HG03175 (cell line): ENCODE results near the gene AKR1A1.
"Not testable (repeated sequence)": the region's sequence is repeated elsewhere in the genome, so short reads cannot be mapped to it uniquely, and the experiment has no call there.

Experiments used
- ATAC-seq: cut with Tn5 transposase; IDR thresholded peaks from one replicate; pipeline ENCODE4 v1.9.1; 2021; ENCODE audit warnings: mild to moderate bottlenecking, moderate library complexity; ENCODE audit not compliant: unreplicated experiment

Gene AKR1A1

DNA sequence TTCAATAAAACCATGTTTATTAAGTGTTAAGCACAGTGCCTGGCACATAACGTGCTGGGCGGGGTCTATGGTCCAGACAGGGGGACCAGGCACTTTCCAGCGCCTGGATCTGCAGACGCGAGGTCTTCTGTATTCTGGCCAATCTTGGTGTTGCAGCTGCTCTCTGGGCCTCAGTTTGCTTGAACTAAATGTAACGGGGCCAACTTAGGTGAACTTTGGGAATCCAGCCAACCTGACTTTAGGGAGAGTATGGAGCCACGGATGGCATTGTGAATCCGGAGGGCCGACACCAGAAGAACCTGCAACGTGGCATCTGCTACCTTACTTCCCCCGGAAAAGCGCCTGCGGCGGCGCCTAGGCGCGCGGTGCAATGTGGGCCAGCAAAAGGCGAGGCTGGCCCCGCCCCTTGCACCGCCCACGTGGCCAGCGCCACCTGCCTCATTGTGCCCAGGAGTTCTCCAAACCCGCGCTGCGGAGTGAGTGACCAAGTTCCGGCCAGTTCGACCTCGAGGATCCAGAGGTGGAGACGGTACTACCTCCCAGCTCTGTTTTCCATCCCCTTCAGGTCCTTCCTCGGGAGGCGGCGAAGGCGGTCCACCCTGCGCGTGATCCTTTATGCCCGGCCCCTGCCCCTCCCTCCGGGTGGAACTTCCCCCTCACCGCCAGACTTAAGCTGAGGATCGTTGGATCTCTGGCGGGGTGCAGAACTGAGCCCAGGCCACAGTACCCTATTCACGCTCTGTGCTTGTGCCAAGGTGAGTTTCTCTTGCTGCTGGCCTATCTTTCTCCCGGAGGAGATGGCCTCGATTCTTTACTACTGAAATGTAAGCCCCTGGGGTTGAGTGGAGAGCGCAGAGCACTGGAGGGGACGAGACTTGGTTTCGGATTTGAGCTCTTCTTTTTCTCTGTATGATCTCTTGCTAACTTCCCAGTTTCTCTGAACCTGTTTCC lies at the start of gene AKR1A1:
Gene AKR1A1, plus strand, starts transcription at position 426 of the 951 bp plus-strand sequence. CDS start 10,969 bp downstream, outside the sequence.
- peak; percentile 86 for ATAC-seq

DNA sequence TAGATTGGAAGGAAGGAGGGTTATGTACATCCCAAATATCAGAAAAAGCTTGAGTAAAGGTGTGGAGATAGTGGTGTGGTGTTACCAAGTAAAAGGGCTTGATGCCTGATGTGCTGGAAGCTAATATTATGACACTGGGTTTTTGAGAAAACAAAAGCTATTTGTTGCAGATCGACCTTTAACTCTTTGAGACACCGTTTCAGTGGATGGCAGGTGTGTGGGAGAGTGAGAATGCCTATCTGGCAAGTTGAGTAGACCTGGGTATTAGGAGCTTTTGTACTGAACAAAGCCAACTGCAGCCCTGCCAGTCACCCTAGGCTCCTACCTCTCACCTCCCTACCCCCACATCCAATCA lies 49.1 kb upstream of the AKR1A1 start:
- ATAC-seq: no peak

DNA sequence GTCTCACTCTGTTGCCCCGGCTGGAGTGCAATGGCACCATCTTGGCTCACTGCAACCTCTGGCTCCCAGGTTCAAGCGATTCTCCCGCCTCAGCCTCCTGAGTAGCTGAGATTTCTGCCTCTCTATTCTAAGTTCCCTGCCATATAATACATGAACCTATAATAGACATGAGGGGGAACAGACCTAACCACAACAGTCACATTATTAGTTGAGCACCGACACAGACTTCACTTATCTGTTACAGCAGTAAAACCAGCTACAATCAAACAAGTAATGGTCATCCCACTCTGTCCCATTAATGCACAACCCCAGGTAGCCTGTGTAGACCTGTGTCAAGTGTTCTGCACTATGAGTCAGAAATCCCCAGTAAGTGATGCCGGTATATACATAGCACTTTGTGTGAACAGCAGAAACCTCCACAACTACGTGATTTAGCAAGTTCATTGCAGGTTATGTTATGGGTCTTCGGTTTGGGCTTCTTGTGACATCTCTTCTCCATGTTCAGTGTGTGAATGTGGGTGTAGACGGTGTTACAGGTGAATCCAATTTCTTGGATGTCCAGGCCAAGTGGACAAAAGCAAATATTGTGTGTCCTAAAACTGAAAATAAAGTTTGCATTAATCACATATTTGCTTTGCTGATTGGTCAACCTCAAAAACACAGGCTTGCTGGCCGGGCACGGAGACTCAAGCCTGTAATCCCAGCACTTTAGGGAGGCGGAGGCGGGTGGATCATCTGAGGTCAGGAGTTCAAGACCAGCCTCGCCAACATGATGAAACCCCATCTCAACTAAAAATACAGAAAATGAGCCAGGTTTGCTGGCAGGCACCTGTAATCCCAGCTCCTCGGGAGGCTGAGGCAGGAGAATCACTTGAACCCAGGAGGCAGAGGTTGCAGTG lies 46.9 kb upstream of the AKR1A1 start:
- no peak for ATAC-seq

- ATAC-seq: no peak
Measured at GRCh38 chr1:45507195-45507594, 43.4 kb upstream of the AKR1A1 start.

GRCh38 chr1:45507893-45508292 lies 42.7 kb upstream of the AKR1A1 start:
- ATAC-seq: no peak

DNA sequence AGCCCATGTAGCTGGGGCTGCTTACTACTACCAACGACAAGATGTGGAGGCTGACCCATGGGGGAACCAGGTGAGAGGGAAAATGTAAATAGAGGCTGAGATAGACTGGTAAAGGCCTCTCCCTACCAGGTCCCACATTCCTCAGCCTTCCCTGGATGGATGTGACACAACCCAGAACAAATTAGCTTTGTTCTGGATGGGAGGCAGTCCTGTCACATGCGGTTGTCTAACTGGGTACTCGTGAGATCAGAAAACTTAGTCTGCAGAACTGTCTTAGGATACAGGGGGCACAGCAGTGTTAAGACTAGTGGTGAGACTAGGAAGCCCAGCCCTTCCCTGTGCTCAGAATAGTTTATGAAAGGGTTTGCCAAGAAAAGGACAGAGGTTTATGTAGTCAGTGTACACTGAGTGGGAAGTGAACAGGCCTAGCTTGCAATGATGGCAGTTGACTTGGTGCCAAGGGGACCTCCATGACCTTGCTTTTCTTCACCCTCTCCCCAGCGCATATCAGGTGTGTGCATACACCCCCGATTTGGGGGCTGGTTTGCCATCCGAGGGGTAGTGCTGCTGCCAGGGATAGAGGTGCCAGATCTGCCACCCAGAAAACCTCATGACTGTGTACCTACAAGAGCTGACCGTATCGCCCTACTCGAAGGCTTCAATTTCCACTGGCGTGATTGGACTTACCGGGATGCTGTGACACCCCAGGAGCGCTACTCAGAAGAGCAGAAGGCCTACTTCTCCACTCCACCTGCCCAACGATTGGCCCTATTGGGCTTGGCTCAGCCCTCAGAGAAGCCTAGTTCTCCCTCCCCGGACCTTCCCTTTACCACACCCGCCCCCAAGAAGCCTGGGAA lies 42.1 kb upstream of the AKR1A1 start:
- ATAC-seq: no peak

DNA sequence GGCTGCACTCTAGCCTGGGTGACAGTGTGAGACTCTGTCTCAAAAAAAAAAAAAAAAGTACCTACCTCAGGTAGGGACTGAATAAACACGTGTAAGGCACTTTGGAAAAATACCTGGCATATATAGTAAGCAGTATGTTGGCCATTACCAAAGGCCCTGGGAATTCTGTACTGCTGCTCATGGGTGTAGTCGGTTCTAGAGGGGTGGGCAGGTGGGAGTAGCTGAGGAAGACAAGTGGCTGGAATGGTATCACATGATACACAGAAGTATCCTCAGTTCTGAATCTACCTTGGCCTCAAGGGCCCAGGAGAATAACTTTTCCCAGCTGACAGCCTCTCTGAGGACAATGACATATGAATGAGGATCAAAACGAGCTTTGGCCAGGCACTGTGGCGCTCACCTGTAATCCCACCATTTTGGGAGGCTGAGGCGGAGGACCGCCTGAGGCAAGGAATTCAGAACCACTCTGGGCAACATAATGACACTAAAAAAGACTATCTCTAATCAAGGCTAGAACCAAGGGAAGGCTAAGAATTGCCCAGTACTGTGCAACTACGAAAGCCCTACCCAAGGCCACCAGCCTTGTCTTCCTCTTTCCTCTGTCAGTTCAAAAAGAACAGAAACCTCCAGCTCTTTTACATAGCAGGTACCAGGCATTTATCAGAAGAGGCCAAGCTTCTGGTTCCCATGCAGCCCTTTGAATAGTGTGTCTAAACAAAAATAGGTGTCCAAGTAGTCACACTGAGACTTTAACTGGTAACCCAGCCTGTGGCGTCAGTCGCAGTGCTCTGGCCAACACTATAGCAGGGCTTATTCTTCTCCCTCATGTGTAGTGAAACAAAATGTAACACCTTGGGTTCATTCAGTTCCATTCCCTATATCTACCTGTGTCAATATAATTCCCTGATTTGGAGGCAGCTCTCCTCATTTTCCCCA lies 40.3 kb upstream of the AKR1A1 start:
- ATAC-seq: no peak

DNA sequence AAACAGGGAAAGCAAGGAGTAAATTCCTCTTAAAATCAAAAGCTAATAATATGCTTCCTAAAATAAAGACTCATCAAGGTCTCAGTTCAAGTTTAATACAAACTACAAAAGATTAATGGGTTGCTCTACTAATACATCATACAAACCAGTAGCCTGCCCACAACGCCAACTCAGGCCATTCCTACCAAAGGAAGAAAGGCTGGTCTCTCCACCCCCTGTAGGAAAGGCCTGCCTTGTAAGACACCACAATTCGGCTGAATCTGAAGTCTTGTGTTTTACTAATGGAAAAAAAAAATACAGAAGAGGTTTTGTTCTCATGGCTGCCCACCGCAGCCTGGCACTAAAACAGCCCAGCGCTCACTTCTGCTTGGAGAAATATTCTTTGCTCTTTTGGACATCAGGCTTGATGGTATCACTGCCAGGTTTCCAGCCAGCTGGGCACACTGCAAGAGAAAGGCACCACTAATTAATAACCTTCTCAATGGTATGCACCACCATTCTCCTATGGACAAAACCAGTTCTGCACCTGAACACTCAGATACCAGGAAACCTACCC lies 39.6 kb upstream of the AKR1A1 start:
- no peak for ATAC-seq

DNA sequence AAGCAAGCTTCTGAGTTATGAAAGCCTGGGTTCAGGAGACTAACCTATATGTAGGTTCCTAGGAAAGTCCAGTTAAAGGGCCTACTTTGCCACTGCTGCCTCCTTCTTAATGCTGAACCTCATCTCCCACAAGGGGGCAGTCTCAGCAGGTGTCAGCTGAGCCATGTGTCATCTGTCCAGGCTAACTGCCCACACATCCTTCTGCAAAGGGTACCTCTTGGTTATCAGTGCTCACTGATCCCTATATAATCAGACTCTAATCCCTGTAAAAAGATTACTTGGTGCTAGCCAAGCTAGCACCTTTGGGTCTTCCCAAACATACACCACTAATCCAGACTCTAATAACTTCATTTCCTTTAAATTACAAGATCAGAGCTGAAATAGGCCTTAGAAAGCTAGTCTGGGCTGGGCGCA lies 38.0 kb upstream of the AKR1A1 start:
- ATAC-seq: no peak

DNA sequence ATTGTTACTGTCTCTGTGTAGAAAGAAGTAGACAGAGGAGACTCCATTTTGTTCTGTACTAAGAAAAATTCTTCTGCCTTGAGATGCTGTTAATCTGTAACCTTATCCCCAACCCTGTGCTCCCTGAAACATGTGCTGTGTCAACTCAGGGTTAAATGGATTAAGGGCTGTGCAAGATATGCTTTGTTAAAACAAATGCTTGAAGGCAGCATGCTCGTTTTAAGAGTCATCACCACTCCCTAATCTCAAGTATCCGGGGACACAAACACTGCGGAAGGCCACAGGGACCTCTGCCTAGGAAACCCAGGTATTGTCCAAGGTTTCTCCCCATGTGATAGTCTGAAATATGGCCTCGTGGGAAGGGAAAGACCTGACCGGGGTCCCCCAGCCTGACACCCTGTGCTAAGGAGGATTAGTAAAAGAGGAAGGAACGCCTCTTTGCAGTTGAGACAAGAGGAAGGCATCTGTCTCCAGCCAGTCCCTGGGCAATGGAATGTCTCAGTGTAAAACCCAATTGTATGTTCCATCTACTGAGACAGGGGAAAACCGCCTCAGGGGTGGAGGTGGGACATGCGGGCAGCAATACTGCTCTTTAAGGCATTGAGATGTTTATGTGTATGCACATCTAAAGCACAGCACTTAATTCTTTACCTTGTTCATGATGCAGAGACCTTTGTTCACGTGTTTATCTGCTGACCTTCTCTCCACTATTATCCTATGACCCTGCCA lies 36.9 kb upstream of the AKR1A1 start:
- ATAC-seq: not testable (repeated sequence)

- ATAC-seq: no peak
Measured at GRCh38 chr1:45516036-45516435, 34.6 kb upstream of the AKR1A1 start.

- no peak for ATAC-seq
Measured at GRCh38 chr1:45516465-45516864, 34.2 kb upstream of the AKR1A1 start.

DNA sequence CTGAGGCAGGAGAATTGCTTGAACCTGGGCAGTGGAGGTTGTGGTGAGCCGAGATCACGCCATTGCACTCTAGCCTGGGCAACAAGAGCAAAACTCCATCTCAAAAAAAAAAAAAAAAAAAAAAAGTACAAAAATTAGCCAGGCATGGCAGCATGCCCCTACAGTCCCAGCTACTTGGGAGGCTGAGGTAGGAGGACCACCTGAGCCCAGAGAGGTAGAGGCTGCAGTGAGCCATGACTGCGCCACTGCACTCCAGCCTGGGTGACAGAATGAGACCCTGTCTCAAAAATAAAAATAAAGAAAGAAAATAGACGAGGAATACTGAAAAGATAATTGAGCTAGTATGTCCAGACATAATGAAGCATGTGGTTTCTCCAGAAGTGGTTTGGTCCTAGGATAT lies 32.3 kb upstream of the AKR1A1 start:
- ATAC-seq: not testable (repeated sequence)

DNA sequence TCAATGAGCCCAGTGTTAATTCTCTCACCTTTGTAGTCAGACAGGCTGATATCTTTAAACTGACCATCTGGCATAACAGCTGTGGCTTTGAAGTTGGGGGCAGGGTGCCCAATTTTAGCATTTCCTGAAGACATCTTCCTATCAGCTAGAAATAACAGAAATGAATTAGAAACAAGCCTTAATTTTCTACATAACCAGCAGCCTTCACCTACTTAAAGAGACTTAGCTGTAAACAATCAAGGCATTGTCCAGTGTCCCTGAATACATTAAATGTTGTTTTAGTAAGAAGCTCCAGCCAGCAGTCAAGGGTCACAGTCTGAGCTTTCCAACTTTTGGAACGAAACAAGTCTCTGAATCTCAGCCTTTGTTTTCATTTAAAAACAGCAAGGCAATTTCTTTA lies 31.7 kb upstream of the AKR1A1 start:
- ATAC-seq: no peak

DNA sequence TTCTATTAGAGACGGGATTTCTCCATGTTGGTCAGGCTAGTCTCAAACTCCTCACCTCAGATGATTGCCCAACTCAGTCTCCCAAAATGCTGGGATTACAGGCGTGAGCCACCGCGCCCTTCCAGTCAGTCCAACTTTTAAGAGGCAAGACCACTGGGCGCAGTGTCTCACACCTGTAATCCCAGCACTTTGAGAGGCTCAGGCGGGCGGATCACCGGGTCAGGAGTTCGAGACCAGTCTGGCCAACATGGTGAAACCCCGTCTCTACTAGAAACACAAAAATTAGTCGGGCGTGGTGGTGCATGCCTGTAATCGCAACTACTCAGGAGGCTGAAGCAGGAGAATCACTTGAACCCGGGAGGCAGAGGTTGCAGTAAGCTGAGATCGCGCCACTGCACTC lies 30.9 kb upstream of the AKR1A1 start:
- not testable (repeated sequence) for ATAC-seq

- peak; percentile 84 for ATAC-seq
Measured at GRCh38 chr1:45521413-45522323, 29.0 kb upstream of the AKR1A1 start, which contains the start of gene PRDX1. Gene PRDX1, minus strand, starts transcription at chr1:45521884. Its CDS starts 2,841 bp downstream, at chr1:45519043.

DNA sequence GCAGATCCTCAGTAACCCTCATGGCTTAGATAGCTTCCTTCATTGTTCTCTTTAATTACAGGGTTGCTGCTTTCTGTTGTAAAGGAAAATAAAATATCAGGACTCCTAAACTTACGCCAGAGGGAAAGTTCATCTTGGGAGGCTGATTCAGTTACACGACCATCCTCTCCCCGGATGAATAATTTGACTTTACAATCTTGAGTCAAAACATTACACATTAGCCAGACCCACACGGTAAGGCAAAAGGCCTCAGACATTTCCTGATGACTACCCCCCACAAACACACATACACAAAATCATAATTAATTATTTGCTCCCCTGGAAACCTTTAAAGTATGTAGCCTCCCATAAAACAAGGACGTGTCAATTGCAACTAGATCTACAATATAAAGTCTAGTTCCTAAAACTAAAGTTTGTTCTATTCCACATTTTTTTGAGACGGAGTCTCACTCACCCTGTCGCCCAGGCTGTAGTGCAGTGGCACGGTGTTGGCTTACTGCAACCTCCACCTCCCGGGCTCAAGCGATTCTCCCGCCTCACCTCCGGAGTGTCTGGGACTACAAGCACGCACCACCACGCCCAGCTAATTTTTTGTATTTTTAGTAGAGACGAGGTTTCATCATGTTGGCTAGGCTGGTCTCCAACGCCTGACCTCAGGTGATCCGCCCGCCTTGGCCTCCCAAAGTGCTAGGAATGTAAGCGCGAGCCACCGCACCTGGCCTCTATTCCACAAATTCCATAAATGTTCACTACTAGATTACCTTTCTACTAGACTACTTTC lies 28.1 kb upstream of the AKR1A1 start:
- no peak for ATAC-seq
